Measurements from ENCODE around the gene ELP5. TPM values are rescaled to one million over a fixed set of nuclear protein-coding genes. Genes with fewer than 3 reads are reported as not detected.

Gene ELP5
- polyA plus RNA-seq, 1 of the 3 experiments (the other 2 are of a cell fraction), result 45.4 TPM

DNA sequence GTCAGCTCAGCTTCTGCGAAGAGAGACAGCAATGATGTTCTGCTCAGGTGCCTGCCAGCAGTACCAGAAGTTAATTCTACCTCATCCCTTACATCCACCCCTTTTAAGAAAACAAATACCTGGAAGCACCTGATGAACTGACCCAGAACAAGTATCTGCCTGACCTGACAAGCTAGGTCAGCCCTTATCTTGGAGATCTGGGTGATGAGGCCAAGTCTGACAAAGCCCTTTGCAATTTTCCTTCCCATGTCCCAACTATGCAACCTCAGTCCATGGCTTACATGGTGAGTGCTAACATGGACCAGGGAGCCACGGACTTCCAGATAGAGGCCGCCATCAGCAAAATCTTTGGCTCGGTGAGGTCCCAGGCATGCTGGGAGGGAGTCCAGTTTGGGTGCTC is 28.6 kb upstream of the ELP5 start (continued):
- no peak for TF ChIP-seq USF1 (IDR thresholded peaks at IDR 0.05; ENCODE audit: borderline replicate concordance, low read depth)

- peaks cover 22% of the 10 kb centered on the region for H3K79me2 ChIP-seq (ENCODE audit: insufficient read depth)
- peaks cover 38 to 67% of the 10 kb centered on the region in 2 experiments for H3K36me3 ChIP-seq (replicated peaks in 1 of 2; ENCODE audit: control insufficient read depth in 1 of 2, insufficient read depth in 2 of 2, low read length in 1 of 2)
- ChIA-PET POLR2A (interaction anchor here (1.4 to 4.9 kb wide), 3 partner anchors 10 to 178 kb away, joined by 3 to 27 read pairs (median 6); partner anchors contain the start of gene DVL2), CTCF (interaction anchor here (2.3 to 3.5 kb wide), 2 partner anchors 9 to 73 kb away, joined by 8 to 15 read pairs; no protein-coding TSS in a partner anchor)
- H3K9me2 ChIP-seq, result no peaks in the 10 kb centered on the region
- no peak overlapping the region for H3K4me3 ChIP-seq (ENCODE audit: low read depth in 2 of 2, low read length in 1 of 2)
- H3K9me3 ChIP-seq, result no peaks in the 10 kb centered on the region
- peaks cover under 1 to 24% of the 10 kb centered on the region in 2 experiments; a peak in 2 of 4 replicates for H3K4me1 ChIP-seq (ENCODE audit: control insufficient read depth in 1 of 2, insufficient read depth in 2 of 2, low read depth in 1 of 2, low read length in 1 of 2)
- TF ChIP-seq USF2 (IDR thresholded peaks at IDR 0.05; ENCODE audit: borderline replicate concordance, low read depth, low read length) (no peak), USF1 (IDR thresholded peaks at IDR 0.05; ENCODE audit: borderline replicate concordance, low read depth) (no peak), GABPA (IDR thresholded peaks at IDR 0.05; ENCODE audit: low read depth) (no peak), JUND (IDR thresholded peaks at IDR 0.05) (no peak), ELF1 (IDR thresholded peaks at IDR 0.05) (no peak), NFIC (IDR thresholded peaks at IDR 0.05; ENCODE audit: borderline replicate concordance) (no peak), TCF12 (IDR thresholded peaks at IDR 0.05) (no peak), TAF1 (IDR thresholded peaks at IDR 0.05; ENCODE audit: borderline replicate concordance, low read depth, low read length) (no peak), GATA2 (CRISPR knock-in tag; IDR thresholded peaks at IDR 0.05) (no peak), MEF2A (IDR thresholded peaks at IDR 0.05; ENCODE audit: borderline replicate concordance, low read depth) (no peak), FOSL2 (IDR thresholded peaks at IDR 0.05; ENCODE audit: borderline replicate concordance, low read depth) (no peak), RXRA (IDR thresholded peaks at IDR 0.05; ENCODE audit: borderline replicate concordance, low read depth) (no peak)
- TF ChIP-seq, protein P1, sequence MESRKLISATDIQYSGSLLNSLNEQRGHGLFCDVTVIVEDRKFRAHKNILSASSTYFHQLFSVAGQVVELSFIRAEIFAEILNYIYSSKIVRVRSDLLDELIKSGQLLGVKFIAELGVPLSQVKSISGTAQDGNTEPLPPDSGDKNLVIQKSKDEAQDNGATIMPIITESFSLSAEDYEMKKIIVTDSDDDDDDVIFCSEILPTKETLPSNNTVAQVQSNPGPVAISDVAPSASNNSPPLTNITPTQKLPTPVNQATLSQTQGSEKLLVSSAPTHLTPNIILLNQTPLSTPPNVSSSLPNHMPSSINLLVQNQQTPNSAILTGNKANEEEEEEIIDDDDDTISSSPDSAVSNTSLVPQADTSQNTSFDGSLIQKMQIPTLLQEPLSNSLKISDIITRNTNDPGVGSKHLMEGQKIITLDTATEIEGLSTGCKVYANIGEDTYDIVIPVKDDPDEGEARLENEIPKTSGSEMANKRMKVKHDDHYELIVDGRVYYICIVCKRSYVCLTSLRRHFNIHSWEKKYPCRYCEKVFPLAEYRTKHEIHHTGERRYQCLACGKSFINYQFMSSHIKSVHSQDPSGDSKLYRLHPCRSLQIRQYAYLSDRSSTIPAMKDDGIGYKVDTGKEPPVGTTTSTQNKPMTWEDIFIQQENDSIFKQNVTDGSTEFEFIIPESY (IDR thresholded peaks at IDR 0.05; ENCODE audit: borderline replicate concordance, low read depth), result no peak
- TF ChIP-seq, protein P2, sequence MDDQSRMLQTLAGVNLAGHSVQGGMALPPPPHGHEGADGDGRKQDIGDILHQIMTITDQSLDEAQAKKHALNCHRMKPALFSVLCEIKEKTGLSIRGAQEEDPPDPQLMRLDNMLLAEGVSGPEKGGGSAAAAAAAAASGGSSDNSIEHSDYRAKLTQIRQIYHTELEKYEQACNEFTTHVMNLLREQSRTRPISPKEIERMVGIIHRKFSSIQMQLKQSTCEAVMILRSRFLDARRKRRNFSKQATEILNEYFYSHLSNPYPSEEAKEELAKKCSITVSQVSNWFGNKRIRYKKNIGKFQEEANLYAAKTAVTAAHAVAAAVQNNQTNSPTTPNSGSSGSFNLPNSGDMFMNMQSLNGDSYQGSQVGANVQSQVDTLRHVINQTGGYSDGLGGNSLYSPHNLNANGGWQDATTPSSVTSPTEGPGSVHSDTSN (IDR thresholded peaks at IDR 0.05), result no peak
- H3K4me2 ChIP-seq, result no peak overlapping the region
- peaks cover 37% of the 10 kb centered on the region for H3F3A ChIP-seq (replicated peaks; ENCODE audit: insufficient read depth)
- H2AFZ ChIP-seq (ENCODE audit: low read depth), result no peak overlapping the region
- WGBS (ENCODE audit: low lambda C conversion rate), result 71% methylated on average over 3 of the region's 10 CpGs
- H4K20me1 ChIP-seq (ENCODE audit: insufficient read depth), result no peaks in the 10 kb centered on the region; the same call in 1 of the 2 replicates
- no peaks in the 10 kb centered on the region for H3K27me3 ChIP-seq (ENCODE audit: insufficient read depth)
- DNase-seq, result no peak
- no peak overlapping the region for H3K27ac ChIP-seq (ENCODE audit: low read depth in 2 of 2, low read length in 1 of 2)
- H3K9ac ChIP-seq, result no peak overlapping the region
Measured at GRCh38 chr17:7224110-7224509, 27.9 kb upstream of the ELP5 start.

Data from SK-N-SH (cell line).